Kidney (tissue), 14 donors: Measurements from ENCODE around the gene MUC3A. TPM values are rescaled to one million over a fixed set of nuclear protein-coding genes. Genes with fewer than 3 reads are reported as not detected.

Source experiments
- DNase-seq, 5 donors: peaks; one replicate each; pipeline ENCODE4 v3.0.0-alpha.2; 2013 to 2020
- FAIRE-seq: peaks from 2 replicates; lab custom pipeline; 2012; peaks lifted over from hg19 to GRCh38; lab: Jason Lieb, UNC
- H3K27ac ChIP-seq, 2 donors: one replicate each; pipeline ENCODE4 v1.7.0; 2013; ENCODE audit warnings: low read depth in 2 of 2, low read length in 2 of 2, inconsistent platforms in 1 of 2
- H3K27me3 ChIP-seq: one replicate; pipeline ENCODE4 v1.7.1; 2013; ENCODE audit warnings: low read length, inconsistent platforms; ENCODE audit not compliant: control insufficient read depth, insufficient read depth
- H3K36me3 ChIP-seq, 3 donors: one replicate each; pipeline versions ENCODE4 v1.7.0 to v1.7.1; 2013; ENCODE audit warnings: low read length in 3 of 3, control low read depth in 1 of 3, inconsistent platforms in 1 of 3; ENCODE audit not compliant: insufficient read depth in 3 of 3, control insufficient read depth in 2 of 3
- H3K4me1 ChIP-seq, 3 donors: one replicate each; pipeline versions ENCODE4 v1.7.0 to v1.7.1; 2013; ENCODE audit warnings: low read length in 3 of 3, inconsistent platforms in 1 of 3, low read depth in 1 of 3; ENCODE audit not compliant: control insufficient read depth in 2 of 3, insufficient read depth in 2 of 3
- H3K4me3 ChIP-seq, 3 donors: one replicate each; pipeline versions ENCODE4 v1.7.0 to v1.8.1; 2013; ENCODE audit warnings: low read length in 3 of 3, control low read depth in 1 of 3, inconsistent platforms in 1 of 3
- H3K9ac ChIP-seq, 3 donors: one replicate each; pipeline versions ENCODE4 v1.7.0 to v1.7.1; 2013; ENCODE audit warnings: low read length in 3 of 3, control low read depth in 1 of 3, inconsistent platforms in 1 of 3
- H3K9me3 ChIP-seq, 3 donors: one replicate each; pipeline versions ENCODE4 v1.7.0 to v1.7.1; 2013; ENCODE audit warnings: low read length in 3 of 3, control low read depth in 1 of 3, inconsistent platforms in 1 of 3; ENCODE audit not compliant: control insufficient read depth in 2 of 3, insufficient read depth in 1 of 3
- intact Hi-C: fragments of 100-400 bp; cut with DNase I; formaldehyde crosslinking; loops from one replicate; pipeline ENCODE4 v1.11.1; 2022
- polyA plus RNA-seq: library from polyadenylated mRNA; stranded (reverse); fragments of 350-450 nt; fragmentation: Illumina TruSeq; extraction: RNeasy Lipid Tissue Mini Kit (QIAGEN cat#74804); gene quantifications from one replicate; pipeline ENCODE4 v1.2.3, GENCODE V29; 2014; ENCODE audit warnings: low read depth, low replicate concordance; ENCODE audit not compliant: insufficient read depth
- total RNA-seq: library from RNA; stranded (reverse); fragmentation: NEBNext Ultra II Directional; extraction: Animal tissue kit (Norgen Biotek cat#: 25700); gene quantifications from one replicate; pipeline ENCODE4 v1.2.1, GENCODE V29; 2021
- TF ChIP-seq, protein P1 (sequence below): IDR thresholded peaks from 3 replicates; pipeline ENCODE4 v1.5.1; 2012; ENCODE audit warnings: mild to moderate bottlenecking, moderate library complexity, borderline replicate concordance; ENCODE audit not compliant: insufficient read depth; ENCODE audit errors: extremely low read depth
- donor health status: control.
- donor health status: control.
- donor health status: control.
- donor health status: control.
- donor health status: control.
- donor health status: DM: yes; HTN: yes; CAD: no.
- donor health status: Normal renal cell carcinoma (clear cell type).

The MUC3A gene
- total and polyA plus RNA-seq, 2 donors from 2014 or later, result 0.65 to 39.1 TPM

DNA sequence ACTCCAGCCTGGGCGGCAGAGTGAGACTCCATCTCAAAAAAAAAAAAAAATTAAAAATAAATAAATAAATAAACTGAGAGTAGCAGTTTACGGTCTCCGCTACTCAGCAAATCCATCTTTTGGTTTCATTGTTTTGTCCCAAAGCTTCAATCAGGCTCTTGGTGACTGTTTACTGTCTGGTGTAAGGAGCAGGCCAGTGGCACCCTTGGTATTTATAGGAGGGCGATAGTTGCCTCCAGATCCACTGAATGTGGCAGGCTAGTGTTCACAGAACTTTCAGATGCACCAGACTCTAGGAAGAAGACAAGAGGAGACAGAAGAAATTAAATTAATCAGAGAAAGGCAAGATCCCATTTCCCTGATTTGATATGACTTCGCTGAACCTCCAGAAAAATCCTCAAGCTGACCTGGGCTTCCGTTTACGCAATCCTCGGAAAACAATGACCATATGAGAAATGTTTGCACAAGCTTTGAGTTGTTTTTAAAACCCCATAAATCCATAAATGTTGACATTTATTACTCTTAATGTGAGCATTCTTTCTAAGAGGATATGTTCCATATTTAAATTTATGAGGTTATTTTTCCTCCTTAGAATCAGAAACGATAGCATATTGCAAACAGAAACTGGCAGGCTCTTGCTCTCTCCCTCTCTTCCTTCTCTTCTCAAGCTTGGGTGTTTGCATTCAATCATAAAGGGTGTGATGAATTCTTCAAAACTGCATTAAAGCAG is 7.1 kb upstream of the MUC3A start:
- TF ChIP-seq, protein P1, sequence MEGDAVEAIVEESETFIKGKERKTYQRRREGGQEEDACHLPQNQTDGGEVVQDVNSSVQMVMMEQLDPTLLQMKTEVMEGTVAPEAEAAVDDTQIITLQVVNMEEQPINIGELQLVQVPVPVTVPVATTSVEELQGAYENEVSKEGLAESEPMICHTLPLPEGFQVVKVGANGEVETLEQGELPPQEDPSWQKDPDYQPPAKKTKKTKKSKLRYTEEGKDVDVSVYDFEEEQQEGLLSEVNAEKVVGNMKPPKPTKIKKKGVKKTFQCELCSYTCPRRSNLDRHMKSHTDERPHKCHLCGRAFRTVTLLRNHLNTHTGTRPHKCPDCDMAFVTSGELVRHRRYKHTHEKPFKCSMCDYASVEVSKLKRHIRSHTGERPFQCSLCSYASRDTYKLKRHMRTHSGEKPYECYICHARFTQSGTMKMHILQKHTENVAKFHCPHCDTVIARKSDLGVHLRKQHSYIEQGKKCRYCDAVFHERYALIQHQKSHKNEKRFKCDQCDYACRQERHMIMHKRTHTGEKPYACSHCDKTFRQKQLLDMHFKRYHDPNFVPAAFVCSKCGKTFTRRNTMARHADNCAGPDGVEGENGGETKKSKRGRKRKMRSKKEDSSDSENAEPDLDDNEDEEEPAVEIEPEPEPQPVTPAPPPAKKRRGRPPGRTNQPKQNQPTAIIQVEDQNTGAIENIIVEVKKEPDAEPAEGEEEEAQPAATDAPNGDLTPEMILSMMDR, result no peak
- Histone ChIP-seq H3K9me3 (no peaks in the 10 kb centered on the region), H3K36me3 (no peaks in the 10 kb centered on the region), H3K9ac (no peak overlapping the region), H3K4me1 (no peaks in the 10 kb centered on the region), H3K4me3 (no peak overlapping the region), H3K27me3 (no peaks in the 10 kb centered on the region), H3K27ac (no peak overlapping the region)
- DNase-seq (peak in 2 of 5 donors; percentile 42 to 77), FAIRE-seq (no peak)
- intact Hi-C loops, result no loop called here

DNA sequence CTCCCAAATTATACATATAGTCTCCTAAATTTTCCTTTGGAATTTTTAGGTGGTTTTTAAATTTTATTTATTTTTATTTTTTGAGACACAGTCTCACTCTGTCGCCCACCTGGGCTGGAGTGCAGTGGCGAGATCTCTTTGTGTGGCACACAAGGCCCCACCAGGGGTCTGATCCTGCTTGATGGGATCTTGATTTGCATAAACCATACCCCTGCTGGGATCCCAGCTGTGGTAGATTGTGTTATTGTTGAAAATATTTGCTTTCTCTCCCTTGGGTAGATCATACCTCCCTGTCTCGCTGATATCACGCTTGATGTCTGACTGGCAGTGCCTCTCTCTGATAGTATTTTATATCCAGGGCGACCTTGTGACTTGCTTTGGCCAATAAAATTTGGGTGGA is 5.6 kb upstream of the MUC3A start:
- DNase-seq, result no peak
- TF ChIP-seq, protein P1, result no peak
- H3K27ac ChIP-seq, result no peak overlapping the region
- intact Hi-C loops, result no loop called here
- no peak overlapping the region for H3K9ac ChIP-seq
- no peaks in the 10 kb centered on the region for H3K9me3 ChIP-seq
- no peaks in the 10 kb centered on the region for H3K27me3 ChIP-seq
- no peak for FAIRE-seq
- no peak overlapping the region for H3K4me3 ChIP-seq
- H3K4me1 ChIP-seq, result no peaks in the 10 kb centered on the region
- H3K36me3 ChIP-seq, result no peaks in the 10 kb centered on the region

DNA sequence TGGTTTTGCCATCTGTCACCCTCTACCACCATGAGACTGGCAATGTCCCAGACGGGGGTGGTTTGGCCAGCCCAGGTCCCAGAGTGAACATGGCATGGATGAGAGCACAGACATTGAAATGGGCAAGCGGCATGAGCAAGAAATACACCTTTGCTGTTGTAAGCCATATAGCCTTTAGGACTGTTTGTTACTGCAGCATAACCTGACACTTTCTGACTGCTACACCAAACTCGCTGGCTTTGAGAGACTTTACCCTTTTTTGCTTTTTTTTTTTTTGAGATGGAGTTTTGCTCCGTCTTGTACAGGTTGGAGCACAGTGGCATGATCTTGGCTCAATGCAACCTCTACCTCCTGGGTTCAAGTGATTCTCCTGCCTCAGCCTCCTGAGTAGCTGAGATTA is 5.2 kb upstream of the MUC3A start:
- TF ChIP-seq, protein P1, result no peak
- Histone ChIP-seq H3K27ac (no peak overlapping the region), H3K4me3 (no peak overlapping the region), H3K9ac (no peak overlapping the region), H3K36me3 (no peaks in the 10 kb centered on the region), H3K27me3 (no peaks in the 10 kb centered on the region), H3K4me1 (no peaks in the 10 kb centered on the region), H3K9me3 (no peaks in the 10 kb centered on the region)
- intact Hi-C loops, result no loop called here
- DNase-seq (no peak), FAIRE-seq (no peak)
